GM21390 (cell line): ENCODE data around the gene TUBB.

Experiments used
- ATAC-seq: cut with Tn5 transposase; IDR thresholded peaks from one replicate; pipeline ENCODE4 v1.9.1; 2021; ENCODE audit not compliant: unreplicated experiment

The TUBB gene

DNA sequence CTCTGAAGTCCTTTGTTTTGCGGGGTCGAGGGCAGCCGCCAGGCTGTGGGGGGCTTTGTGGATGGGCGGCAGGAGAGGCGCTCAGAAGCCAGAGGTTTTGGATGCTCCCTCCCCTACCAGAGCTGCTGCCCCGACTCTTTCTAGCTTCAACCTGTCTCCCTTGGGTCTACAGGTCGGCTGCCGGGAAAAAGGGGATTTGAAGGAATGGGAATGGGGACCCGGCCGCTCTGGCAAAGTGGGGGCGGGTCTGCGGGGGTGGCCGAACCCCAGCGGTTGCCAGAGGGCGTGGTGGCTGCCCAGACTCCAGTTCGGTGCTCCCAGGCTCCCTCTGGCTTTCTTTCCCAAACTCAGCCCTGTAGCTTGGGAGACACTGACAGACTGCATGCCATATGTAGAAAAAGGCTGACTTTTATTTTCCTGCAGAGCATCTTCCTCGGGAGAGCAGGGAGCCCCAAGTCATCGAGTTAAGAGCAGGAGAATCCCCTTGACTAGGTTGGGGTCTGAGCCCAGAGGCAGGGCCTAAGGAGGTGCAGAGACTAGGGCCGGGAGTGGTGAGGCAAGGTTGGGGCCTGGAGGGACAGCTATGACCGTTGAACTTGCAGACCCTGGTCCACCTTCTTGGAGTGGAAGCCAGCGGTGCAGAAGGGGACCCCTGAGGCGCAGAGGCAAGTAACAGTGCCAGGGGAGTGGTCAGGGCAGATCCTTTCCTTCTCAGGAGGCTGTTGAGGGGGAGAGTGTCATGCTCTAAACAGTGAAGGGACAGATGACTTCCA, 32.3 kb upstream of the TUBB start:
- ATAC-seq, result no peak

DNA sequence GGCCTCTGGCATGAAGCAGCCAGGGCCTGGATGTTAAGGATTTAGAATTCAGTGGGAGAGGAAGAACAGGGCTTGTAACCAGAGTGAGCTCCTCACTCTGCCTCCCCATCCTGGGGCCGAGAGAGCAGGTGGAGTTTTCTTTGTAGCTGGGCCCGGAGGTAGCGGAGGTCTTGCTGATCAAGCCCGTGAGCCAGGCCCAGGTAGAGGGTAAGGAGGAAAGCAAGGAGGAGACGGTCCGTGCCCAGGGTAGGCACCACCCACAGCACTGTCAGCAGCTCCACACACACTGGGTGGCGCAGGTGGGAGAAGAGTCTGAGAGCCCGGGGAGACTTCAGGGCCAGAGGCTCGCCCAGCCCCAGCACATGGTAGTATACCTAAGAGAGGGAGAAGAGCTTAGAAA, 31.6 kb upstream of the TUBB start:
- ATAC-seq, result no peak

DNA sequence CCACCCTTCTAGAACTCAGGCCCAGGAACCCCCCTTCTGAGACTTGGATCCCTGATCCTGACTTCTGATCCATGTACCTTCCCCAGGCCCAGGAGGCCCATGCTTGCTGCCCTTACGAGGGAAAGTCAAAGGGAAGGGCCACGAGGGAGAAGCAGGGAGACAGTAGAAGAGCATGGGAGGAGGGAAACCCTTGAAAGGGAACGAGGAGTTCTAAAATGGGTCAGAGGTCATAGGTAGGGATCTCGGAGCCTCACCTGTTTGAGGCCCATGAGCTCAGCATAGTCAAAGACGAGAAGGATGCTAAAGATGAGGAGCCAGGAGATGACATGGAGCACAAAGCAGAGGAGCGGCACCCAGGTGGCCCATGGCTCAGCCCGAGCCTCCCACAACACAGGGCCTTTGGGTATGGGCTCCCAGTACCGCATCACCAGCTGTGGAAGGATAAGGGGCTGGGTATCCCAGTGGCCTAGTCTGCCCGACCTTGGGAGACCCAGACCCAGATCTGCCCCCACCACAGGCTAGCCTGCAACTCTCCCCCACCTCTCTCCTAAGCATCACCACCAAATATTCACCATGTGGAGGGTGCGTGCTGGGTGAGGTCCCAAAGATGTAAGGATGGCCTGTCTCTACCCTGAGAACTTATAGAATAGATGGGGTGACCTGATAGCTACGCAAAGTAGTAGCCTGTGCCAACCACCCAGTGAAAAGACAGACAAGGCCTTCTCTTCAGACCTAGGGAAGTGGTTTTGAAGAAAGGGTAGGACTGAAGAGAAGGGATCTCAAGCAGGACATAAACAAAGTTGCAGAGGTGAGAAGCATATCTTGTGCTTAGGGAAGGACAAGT, 30.9 kb upstream of the TUBB start:
- no peak for ATAC-seq

DNA sequence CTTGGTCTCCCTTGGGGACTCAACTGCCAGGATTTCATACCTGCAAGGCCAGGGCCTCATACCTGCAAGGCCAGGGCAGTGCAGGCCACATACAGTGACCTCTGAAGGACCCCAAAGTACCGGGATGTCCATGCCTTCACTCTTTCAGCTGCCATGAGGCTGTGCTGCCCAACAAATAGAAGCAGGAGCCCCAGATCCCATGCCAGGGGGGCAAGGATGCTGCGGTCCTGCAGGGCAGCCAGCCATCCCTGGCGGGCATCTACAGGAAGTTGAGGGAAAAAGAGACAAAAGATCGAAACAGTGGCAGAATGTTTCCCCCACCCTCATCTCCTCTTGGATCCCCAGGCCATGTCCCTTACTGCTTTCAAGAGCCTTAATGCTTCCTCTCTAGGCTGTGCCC, 30.2 kb upstream of the TUBB start:
- no peak for ATAC-seq

DNA sequence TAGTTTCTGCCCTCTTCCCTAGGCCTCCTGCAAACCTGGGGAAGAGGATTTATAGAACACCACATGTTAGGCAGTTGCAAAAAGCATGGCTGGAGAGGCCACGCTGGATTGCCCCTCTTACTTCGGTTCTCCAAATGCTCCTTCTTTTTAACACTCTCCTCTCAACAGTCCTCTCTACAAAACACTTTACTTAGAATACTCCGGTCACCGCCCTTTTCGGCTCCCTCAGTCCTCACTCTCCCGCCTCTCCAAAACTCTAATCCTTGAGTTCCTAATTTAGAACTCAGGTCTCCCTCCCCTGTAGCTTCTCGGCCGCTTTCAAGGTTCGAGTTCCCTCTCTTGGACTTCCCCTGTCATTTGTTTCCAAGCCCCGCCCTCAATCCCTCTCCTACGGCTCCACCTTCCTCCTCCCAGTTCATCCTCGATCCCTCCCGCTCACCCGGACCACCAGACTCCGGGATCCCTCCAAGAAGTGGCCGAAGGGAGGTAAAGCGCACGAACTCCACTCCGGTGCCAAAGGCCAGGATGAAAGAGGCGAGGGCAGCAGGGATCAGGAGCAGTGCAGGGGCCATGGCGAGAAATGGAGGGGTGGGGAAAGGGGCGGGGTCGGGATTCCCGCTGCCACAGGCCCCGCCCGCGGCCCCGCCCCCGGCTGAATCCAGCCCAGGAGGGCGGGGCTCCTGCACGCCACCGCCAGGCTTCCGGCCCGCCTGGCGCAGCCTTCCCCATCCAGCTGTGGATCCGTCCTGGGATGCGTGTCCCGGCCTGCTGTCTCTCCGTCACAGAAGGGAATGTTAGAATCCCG, 29.5 kb upstream of the TUBB start, which contains the start of gene NRM:
Gene NRM (minus strand): TSS at position 582 of the 805 bp plus-strand sequence. CDS start 10 bp downstream, at position 572.
- peak; percentile 25 for ATAC-seq

DNA sequence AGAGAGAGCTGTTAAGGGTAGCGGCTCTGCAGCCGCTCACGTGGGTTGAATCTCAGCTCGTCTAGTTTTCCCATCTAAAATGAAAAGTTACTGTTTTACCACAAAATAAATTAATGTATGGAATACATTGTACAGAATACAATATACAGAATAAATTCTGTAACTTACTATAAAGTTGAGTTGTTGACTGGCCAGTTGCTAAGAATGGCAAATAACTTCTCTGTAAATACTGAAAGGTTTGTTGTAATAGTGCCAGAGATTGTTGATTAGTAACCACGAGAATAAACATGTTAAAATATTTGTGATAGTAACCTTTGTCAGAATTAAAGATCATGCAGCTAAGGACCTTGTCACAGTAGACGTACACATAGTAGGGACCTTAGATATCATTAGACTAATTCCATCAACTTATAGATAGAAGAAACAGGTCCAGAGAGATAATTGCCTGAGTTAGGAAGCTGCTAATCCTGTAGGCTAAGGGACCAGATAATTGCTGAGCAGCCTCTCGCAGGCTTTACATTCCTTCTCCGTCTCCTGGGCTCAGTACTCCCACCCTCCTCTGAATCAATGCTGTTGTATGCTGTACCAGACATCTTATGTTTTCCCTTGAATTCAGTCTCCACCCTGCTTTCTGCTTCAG, 28.8 kb upstream of the TUBB start:
- ATAC-seq, result no peak

DNA sequence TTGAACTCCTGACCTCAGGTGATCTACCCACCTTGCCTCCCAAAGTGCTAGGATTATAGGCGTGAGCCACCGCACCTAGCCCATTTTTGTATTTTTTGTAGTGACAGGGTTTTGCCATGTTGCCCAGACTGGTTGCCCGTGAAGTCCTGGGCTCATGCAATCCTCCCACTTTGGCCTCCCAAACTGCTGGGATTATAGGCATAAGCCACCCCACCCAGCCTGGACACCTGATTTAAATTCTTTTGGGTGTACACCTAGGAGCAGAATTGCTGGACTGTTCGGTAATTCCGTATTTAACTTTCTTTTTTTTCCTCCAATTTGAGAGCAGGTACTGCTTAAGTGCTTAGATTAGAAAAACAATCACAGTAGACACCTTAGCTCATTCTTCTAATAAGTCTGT, 23.7 kb upstream of the TUBB start:
- no peak for ATAC-seq

DNA sequence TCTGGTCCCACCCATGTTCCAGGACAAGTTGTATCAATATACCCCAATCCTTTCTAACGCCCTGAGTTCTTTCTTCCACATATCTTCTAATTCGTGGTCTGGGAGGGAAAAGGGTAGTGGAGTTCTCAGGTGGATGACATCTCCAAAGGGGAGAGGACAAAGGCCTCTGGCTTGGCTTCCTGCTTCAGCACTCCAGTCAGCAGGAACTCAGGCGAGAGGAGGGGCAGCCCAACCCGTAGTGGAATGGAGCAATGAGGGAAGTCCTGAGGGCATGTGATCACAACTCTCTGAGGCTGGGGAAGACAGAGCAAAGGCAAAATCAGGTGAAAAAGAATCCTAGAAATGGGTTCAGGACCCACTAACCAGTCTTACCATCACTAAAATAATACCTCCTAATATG, 19.8 kb upstream of the TUBB start:
- no peak for ATAC-seq

DNA sequence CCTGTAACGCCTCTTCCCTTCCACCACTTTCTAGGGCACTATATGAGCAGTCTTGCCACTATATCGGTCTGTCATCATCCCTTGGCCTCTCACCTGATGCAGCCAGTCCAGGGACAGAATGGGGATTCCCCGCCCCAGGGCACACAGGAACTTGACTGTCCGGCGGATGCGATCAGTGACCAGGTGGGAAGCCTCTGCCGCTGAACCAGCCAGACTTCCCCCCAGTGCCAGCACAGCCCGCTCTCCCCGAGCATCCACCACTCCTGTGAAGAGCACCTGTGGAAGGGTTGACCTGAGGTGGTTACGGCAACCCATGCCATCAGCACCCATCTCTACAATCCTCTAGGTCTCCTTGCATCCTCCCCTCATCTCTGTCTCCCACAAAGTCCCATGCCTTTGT, 17.1 kb upstream of the TUBB start:
- no peak for ATAC-seq

DNA sequence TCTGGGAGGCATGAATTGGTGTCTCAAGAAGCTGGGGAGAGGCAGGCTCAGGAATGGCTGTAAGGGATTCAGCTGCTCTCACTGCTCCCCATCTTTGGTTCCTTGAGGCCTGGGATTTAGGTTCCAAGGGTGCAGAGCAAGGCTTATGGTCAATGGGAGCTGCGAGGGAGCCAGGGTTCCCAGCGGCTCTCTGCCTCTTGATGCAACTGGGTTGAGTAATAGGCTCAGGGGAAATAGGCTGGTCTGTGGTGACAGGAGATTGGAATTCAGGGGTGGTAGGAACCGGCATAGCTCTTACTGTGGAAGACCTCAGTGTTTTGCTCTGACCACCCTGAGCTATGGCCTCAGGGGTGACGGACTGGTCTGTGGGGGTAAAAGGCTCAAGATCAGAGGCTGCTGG, 16.3 kb upstream of the TUBB start:
- ATAC-seq, result no peak

DNA sequence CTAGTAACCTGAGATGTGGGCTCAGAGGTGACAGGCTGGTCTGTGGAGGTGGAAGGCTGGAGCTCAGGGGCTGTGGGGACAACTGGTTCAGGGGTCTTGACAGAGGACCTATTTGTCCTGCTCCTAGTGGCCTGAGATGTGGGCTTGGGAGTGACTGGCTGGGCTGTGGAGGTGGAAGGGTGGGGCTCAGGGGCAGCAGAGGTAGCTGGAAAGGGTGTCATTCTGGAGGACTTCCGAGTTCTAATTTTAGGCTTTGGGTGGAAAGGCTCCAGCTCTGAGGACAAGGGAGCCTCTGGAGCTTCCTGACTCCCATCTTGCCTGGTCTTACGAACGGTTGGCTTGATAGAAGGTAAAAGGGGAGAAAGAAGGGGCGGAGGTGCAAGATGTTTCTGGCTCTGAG, 14.5 kb upstream of the TUBB start:
- ATAC-seq, result no peak

DNA sequence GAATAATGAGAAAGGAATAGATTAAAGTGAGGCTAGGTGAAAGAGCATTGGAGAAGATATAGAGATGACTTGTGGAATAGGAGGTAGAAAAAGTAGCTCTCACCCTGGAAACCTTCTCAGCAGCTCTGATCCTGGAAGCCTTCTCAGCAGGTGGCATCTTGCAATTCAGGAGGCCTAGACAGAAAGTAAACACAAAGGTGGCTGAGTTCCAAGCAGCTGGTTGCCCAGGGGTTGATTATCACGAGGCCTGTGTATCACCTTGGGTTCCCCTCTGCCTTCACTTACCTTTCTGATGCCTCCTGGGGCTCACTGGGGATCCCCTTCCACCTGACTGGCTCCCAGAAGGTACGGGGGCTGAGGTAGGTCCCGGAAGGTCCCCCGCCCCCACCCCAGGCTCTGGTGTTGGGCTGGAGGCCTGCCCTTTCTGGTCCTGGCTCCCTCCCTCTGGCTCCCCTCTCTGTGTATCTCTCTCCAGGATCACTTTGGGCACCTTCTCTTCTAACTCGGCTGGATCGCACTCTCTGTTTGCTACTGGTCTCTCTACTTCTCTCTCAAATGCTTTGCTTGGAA, 12.8 kb upstream of the TUBB start:
- no peak for ATAC-seq

DNA sequence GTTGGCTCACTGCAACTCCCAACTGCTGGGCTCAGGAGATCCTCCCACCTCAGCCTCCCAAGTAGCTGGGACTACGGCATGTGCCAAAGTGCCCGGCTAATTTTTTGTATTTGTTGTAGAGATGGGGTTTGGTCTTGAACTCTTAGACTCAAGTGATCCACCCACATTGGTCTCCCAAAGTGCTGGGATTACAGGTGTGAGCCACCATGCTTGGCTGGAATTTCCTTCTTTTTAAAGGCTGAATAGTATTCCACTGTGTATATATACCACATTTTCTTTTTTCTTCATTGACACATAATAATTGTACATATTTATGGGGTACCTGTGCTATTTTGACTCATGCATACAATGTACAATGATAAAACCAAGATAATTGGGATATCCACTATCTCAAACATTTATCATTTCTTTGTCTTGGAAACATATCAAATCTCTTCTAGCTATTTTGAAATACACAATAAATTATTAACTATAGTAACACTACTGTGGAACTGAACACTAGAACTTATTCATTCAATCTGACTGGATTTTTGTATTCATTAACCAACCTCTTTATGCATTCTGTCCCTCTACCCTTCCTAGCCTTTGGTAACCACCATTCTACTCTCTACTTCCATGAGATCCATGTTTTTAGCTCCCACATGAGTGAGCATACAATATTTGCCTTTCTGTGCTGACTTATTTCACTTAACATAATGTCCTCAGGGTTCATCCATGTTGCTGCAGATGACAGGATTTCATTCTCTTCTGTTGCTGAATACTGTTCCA, 10.9 kb upstream of the TUBB start:
- ATAC-seq, result no peak

DNA sequence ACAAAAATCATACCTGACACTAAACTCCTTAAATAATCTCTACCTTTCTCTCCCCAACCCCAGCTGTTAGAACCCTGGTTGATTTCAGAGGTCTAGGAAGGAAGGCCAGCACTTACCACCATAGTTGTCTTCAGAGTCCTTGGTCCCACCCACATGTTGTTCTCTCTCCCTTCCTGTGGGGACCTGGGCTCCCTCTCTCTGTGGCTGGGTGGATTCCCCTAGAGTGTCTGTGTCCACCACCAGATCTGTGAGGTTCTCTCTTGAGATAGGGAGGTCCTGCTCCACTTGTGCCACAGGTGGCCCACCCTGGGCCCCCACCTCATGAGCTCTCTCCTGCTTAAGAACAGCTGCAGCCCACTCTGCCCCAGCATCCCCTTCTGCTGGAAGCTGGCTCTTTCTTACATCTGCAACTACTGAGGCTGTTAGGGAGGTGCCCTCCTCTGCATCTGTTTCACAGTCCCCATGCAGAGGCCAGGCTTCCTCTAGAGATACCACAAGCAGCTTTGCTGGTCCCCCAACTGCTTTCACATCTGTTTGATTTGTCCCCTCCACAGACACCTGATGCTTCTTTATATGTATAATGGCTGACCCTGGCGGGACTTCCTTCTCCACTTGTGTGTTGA, 8.3 kb upstream of the TUBB start:
- ATAC-seq, result no peak

DNA sequence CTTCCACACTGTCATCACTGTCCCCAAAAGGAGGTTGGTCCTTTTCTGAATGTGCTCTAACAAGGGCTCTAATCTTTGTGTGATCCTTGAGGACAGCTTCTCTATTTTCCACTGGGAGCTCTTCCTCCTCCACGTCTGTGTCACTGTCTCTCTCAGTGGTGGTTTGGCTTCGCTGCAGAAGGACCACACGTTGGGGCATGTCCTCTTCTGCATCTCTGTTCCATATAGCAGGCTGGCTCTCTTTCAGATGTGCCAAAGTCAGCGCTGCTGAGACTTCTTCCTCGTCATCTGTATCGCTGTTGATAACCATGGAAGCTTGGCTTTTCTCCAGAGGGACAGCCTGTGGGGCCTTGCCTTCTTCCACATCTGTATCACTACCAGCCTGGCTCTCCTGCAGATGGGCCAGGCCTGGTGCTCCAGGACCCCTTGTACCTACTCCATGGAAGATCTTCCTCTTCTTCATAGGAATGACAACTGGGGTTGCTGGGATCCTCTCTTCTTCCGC, 7.7 kb upstream of the TUBB start:
- ATAC-seq, result no peak

DNA sequence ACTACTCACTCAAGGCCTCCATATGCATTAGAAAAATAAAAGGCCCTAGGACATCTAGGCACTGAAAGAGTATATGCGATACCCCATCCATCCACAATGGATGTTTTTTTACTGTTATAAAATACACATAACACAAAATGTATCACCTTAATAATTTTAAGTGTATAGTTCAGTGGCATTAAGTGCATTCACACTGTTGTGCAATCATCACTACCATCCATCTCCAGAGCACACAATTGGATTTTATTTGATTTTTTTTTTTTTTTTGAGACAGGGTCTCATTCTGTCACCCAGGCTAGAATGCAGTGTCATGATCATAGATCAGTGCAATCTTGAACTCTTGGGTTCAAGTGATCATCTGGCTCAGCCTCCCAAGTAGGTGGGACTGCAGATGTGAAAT, 5.9 kb upstream of the TUBB start:
- no peak for ATAC-seq

DNA sequence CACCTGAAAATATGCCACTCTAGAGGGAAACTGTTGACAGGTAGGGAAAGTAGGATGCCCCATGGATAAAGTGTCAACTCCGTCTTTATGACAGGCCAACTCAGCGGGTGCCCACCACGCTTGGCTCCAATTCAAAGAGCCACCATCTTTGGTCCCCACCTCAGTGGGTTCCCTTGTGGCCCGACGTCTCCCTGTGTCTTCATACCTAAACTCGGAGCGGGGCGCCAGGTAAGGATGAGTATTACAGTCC, 3.3 kb upstream of the TUBB start:
- no peak for ATAC-seq

DNA sequence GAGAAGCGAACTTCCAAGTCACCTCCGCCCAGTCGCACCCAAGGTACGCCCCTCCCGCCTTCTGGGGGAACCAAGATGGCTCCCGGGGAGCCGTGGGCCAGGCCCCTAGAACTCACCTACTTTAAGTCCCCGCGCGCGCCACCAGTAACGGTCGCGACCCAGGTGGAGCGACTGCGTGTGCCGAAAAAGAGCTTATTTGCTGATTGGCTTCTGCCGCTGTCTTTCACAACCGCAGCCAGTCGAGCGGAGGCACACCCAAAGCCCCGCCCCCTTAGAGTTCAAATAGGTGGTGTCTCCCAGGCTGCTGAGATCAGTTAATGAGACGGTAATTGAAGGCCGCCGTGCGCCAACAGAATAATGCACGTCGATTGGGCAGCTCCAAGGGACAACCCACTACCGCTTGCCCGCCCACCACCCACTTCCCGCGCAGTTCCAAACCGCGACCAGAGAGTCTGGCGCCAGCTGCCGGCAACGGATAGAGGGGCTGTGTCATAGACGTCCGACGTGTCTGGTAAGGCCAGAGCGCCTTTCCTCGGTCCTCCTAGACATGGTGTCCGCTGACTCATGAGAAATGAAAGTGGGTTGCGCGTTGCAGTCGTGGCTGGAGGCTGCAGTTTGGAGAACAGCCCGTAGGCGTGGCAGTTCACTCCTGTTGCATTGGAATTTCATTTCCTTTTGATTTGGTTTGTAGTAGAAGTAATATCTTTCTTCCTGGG, 2.9 kb upstream of the TUBB start, which contains the start of gene MDC1:
Gene MDC1 (minus strand): TSS at position 153 of the 716 bp plus-strand sequence. CDS start 2,106 bp downstream, outside the sequence.
- peak; percentile 69 for ATAC-seq
